Ectodermal cell (in vitro differentiated cells): Measurements from ENCODE around the gene PPM1F.

Experiments
- H3K27ac ChIP-seq: 2 replicates; pipeline ENCODE4 v1.7.0; 2013; ENCODE audit warnings: mild to moderate bottlenecking, low read depth, low read length; ENCODE audit not compliant: insufficient read depth, poor library complexity, severe bottlenecking
- H3K27me3 ChIP-seq: 2 replicates; pipeline ENCODE4 v1.7.0; 2013; ENCODE audit warnings: mild to moderate bottlenecking, low read length; ENCODE audit not compliant: insufficient read depth, control insufficient read depth, poor library complexity, severe bottlenecking
- H3K36me3 ChIP-seq: one replicate; pipeline ENCODE4 v1.7.0; 2013; ENCODE audit warnings: low read length; ENCODE audit not compliant: control insufficient read depth, insufficient read depth
- H3K4me1 ChIP-seq: one replicate; pipeline ENCODE4 v1.7.0; 2013; ENCODE audit warnings: low read length; ENCODE audit not compliant: control insufficient read depth, insufficient read depth
- H3K4me3 ChIP-seq: 2 replicates; pipeline ENCODE4 v1.7.0; 2013; ENCODE audit warnings: low read depth, low read length, control low read depth; ENCODE audit not compliant: insufficient read depth
- H3K9me3 ChIP-seq: 2 replicates; pipeline ENCODE4 v1.7.0; 2013; ENCODE audit warnings: mild to moderate bottlenecking, low read length, moderate library complexity; ENCODE audit not compliant: control insufficient read depth
- WGBS, 2 experiments: methylation state at CpG; one replicate each; pipeline ENCODE4 v1.1.7; 2013; ENCODE audit warnings: missing lambda C conversion rate in 2 of 2; 5-methylcytosine and 5-hydroxymethylcytosine counted together

Gene PPM1F

DNA sequence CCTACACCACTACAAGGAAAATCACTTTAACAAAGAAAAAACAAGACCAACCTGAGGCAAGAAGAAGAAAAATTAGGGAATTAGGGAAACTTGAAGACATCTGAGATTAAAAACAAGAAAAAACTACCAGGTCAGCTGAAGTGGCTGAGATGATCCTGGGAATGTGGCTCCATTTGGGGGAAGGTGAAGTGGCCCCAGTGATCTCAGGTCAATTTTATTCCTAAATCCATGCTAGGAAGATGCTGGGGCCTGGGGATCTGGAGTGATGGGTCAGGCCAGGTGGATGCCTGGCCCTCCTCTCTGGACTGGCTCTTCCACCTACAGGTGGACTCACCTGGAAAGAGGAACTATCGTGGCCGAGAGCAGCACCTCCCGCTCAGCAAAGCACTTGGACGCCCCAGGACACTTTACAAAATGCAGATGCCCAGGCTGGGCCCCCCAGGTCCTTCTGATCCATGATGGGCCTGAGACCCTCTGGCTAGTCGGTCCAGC, 23.3 kb upstream of the PPM1F start:
- H3K27ac ChIP-seq: no peak overlapping the region
- H3K4me3 ChIP-seq: no peak overlapping the region
- WGBS, 2 experiments: 96% methylated on average over 5 of the region's 5 CpGs
- no peaks in the 10 kb centered on the region for H3K27me3 ChIP-seq
- peaks cover 24% of the 10 kb centered on the region for H3K36me3 ChIP-seq
- H3K9me3 ChIP-seq: no peaks in the 10 kb centered on the region
- H3K4me1 ChIP-seq: no peaks in the 10 kb centered on the region

DNA sequence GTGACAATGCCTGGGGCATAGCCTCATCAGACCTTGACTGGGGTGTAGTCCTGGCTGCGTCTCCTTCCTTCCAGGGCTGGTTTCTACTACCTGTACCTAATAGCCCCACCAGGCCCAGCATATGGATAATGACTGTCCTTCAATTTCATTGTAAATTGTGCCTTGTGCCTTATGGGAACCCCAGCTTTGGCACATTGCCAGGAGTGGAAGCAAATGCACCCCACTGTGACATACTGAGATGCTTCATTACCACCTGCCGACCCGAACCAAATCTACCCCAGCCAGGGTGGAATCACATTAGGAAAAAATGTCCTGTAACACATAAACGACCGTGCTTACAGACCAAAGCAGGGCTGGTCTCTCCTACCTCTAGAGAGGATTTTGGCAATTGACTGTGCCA, 22.6 kb upstream of the PPM1F start:
- 95 to 96% methylated on average over 5 of the region's 5 CpGs for WGBS, 2 experiments
- no peaks in the 10 kb centered on the region for H3K4me1 ChIP-seq
- H3K27me3 ChIP-seq: no peaks in the 10 kb centered on the region
- H3K9me3 ChIP-seq: no peaks in the 10 kb centered on the region
- H3K4me3 ChIP-seq: no peak overlapping the region
- H3K27ac ChIP-seq: no peak overlapping the region
- peaks cover 30% of the 10 kb centered on the region for H3K36me3 ChIP-seq

DNA sequence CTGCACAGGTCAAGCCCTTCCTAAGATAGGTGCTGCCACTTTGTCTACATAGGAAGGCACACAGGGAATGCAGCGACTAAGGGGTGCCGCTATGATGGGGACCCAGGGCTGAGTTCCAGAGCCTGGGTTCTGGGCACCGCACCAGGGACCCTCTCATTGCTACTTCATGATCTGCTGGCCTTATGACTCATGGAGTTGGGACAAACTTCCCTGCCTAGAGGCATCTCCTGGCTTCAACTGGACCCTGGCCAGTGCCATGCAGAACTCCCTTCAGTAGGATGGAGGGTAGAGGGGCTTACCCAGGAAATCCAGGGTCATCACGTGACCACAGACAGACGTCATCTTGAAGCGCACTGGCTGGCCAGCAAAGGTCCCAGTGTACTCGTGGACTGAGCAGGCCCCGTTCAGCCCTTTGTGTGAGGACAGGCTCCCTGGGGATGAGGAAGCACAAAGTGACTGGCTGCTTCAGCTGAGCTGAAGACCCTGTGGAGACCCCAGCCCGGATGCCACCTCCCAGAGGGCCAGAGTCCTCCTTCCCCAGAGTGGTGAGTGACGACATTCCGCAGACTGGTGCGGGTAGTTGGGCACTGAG, 21.5 kb upstream of the PPM1F start:
- no peaks in the 10 kb centered on the region for H3K4me1 ChIP-seq
- H3K27me3 ChIP-seq: no peaks in the 10 kb centered on the region
- no peak overlapping the region for H3K27ac ChIP-seq
- WGBS, 2 experiments: 96% methylated on average over 12 of the region's 12 CpGs
- H3K4me3 ChIP-seq: no peak overlapping the region
- peaks cover 34% of the 10 kb centered on the region for H3K36me3 ChIP-seq
- H3K9me3 ChIP-seq: no peaks in the 10 kb centered on the region

DNA sequence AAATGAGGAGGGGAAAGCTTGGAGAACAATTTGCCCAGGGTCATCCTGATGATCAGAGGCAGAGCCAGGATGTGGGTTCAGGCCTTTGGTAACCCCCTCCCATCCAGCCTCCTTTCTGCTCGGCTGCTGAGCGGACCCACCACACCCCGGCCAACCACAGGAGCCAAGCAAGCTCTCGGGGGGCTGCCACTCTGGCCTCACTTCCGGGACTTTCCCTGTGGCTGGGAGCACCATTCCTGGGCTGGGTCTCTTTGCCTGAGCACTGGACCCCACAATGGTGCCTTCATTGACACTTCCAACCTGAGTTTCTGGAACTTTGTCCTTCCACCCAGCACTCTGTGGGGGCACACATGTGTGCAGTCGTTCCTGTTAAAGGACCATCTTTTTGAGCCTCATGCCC, 20.2 kb upstream of the PPM1F start:
- WGBS, 2 experiments: 93 to 94% methylated on average over 6 of the region's 6 CpGs
- H3K36me3 ChIP-seq: peaks cover 46% of the 10 kb centered on the region
- H3K27ac ChIP-seq: no peak overlapping the region

DNA sequence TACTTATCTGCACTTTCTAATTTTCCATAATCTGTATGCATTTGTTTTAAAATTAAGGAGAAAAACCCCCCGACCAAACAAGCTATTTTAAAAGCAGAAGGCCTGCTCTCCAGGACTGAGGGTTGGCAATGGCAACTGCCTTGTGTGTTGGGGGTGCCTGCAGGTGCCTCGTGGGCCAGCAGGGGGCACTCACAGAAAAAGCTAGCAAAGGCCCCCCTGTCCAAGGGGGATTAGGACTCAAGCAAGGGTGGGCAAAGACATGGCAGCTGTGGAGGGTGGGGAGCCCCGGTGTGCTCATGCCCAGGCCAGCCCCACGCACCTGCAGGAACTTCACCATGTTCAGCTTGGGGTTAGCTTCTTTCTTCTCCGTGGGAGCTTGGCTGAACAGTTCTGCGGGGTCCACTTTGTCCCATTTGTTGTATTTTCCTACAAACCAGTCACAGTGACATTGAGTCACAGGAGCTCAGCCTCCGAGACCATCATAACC, 19.7 kb upstream of the PPM1F start:
- H3K9me3 ChIP-seq: no peaks in the 10 kb centered on the region
- no peak overlapping the region for H3K27ac ChIP-seq
- 78 to 84% methylated on average over 7 of the region's 7 CpGs for WGBS, 2 experiments
- H3K4me3 ChIP-seq: no peak overlapping the region
- no peaks in the 10 kb centered on the region for H3K4me1 ChIP-seq
- peaks cover 51% of the 10 kb centered on the region for H3K36me3 ChIP-seq
- no peaks in the 10 kb centered on the region for H3K27me3 ChIP-seq

More for the DNA sequence above, 20.2 kb upstream of the PPM1F start:
- H3K9me3 ChIP-seq: no peaks in the 10 kb centered on the region
- H3K4me3 ChIP-seq: no peak overlapping the region
- no peaks in the 10 kb centered on the region for H3K27me3 ChIP-seq
- no peaks in the 10 kb centered on the region for H3K4me1 ChIP-seq

DNA sequence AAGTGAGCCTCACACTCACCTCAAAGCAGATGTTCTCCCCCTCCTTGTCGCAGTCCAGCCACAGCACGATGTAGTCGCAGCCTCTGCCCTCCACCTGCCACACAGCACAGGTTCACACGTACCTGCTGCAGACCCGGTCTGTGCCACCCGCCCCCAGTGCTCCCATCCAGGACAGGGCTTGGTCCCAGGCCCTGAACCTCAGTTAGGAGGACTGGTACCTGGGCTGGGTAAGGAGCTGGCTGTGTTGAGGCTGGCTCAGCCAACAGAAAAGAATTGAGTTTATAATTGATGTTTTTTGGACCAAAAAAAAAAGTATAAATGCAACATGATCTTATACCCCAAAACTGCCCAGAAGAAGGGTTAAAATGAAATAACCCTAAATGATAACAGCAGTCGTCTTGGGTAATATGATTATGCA, 19.2 kb upstream of the PPM1F start:
- Histone ChIP-seq H3K4me1 (no peaks in the 10 kb centered on the region), H3K27me3 (no peaks in the 10 kb centered on the region), H3K9me3 (no peaks in the 10 kb centered on the region), H3K27ac (no peak overlapping the region), H3K36me3 (peaks cover 54% of the 10 kb centered on the region), H3K4me3 (no peak overlapping the region)
- WGBS, 2 experiments: 93 to 97% methylated on average over 6 of the region's 7 CpGs

DNA sequence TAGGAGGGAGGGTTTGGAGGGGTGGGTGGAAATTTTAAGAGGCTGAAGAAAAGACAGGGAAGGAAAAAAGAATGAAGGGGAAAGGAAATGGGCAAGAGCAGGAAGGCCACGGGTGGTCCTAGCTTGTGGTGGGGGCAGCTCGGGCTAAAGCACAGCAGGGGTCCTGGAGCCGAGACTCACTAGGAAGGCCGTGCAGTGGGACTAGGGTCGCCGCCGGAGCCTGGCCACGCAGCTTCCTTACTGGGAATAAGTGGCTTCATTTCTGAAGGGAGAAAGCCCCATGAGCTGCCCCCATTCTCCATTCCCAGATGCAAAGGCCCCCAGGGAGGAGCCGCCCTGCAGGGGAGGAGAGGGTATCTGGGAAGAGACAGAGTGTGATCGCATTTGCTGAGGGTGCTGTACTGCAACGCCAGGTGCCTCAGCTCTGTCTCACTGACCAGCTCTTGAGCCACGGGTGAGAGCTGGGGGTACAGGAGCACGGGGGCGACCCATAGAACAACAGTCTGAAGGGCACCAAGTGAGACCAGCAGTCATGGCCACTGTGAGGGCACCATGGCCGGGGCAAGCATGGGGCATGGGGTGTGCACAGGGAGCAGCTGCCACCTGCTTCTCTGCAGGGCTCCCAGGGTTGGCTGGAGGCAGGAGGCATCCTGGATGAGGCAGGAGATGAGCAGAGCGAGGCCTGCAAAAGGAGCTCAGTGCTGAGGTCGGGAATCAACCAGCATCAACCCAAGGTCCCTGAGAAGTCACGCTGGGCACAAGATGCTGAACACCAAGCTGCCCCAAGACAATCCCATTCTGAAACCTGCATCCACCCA, 18.4 kb upstream of the PPM1F start:
- no peak overlapping the region for H3K4me3 ChIP-seq

DNA sequence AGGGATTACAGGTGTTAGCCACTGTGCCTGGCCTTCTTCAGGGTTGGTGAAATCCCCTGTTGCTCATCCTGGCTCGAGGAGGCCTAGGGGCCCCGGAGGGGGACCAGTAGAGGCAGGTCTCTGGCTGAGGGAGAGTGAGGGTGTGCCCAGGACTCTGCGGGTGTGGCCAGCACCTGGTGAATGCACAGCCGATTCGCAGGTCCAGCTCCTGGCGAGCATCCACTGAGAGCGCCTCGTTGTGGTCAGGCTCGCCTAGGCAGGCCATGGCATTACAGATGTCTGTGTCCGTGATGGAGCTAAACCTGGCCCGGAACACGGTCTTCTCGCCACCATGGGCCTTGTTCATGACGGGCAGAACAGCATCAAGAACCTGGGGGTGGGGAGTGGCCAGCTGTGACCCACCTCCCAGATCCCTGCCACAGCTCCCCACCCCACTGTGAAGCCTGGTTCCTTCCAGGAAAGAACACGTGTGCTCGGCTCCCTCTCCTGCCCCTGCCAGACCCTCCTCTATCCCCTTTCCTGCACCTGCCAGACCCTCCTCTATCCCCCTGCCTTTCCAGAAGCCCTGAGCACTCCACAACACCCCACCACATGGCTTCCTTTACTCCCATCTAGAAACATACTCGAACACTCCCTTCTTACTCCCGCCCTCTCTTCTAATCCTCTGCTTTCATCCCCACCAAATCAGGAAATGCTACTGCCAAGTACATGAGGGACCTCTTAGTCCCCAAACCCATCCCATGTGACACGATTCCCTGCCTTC, 17.6 kb upstream of the PPM1F start:
- no peaks in the 10 kb centered on the region for H3K9me3 ChIP-seq
- H3K4me3 ChIP-seq: no peak overlapping the region
- no peak overlapping the region for H3K27ac ChIP-seq
- peaks cover 67% of the 10 kb centered on the region for H3K36me3 ChIP-seq
- WGBS, 2 experiments: 94 to 95% methylated on average over 19 of the region's 19 CpGs
- H3K27me3 ChIP-seq: no peaks in the 10 kb centered on the region
- H3K4me1 ChIP-seq: no peaks in the 10 kb centered on the region

More for the DNA sequence above, 18.4 kb upstream of the PPM1F start:
- WGBS, 2 experiments: 94% methylated on average over 18 of the region's 18 CpGs
- H3K9me3 ChIP-seq: no peaks in the 10 kb centered on the region
- H3K36me3 ChIP-seq: peaks cover 62% of the 10 kb centered on the region
- no peak overlapping the region for H3K27ac ChIP-seq
- no peaks in the 10 kb centered on the region for H3K27me3 ChIP-seq
- H3K4me1 ChIP-seq: no peaks in the 10 kb centered on the region

DNA sequence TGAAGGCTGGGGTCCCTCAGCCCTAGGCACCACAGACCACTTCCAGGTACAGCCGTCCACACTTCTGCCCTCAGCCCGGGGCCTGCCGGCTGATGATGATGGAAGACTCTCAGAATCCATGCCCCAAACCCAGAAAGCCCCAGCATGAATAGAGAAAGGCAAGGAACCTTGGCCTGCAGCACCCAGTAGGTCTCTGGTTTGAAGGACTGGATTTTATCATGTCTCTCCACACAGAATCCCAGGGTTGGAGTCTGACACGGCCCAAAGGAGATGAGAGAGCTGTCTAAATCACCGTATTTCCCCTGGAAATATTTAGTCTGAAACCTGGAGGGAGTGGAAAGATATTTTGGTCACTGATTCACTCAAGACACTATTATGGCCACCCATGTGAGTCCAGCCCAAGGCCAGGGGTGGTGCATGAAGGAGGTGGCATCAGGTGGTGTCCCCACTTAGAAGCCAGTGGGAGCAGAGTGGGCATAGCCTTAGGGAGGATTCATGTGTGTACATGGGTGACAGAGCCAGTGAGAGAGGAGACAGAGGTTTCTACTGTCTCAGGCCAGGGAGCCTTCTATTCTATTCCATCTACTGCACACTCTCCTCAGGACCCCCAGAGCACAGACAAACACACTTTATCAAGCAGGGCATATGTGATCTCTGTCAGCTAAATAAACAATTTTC, 15.9 kb upstream of the PPM1F start:
- Histone ChIP-seq H3K4me3 (no peak overlapping the region), H3K27ac (no peak overlapping the region), H3K27me3 (no peaks in the 10 kb centered on the region), H3K9me3 (no peaks in the 10 kb centered on the region), H3K36me3 (peaks cover 72% of the 10 kb centered on the region), H3K4me1 (no peaks in the 10 kb centered on the region)
- 96 to 98% methylated on average over 5 of the region's 5 CpGs for WGBS, 2 experiments
